HG03139 (cell line): ENCODE data around the gene THOC7.

ENCODE experiments used
- ATAC-seq: cut with Tn5 transposase; IDR thresholded peaks from one replicate; pipeline ENCODE4 v1.9.1; 2021; ENCODE audit not compliant: unreplicated experiment

THOC7 gene

GRCh38 chr3:63878394-63879060 lies 14.9 kb upstream of the THOC7 start:
- no peak for ATAC-seq

GRCh38 chr3:63877737-63878393 lies 14.3 kb upstream of the THOC7 start:
- ATAC-seq, result no peak

- no peak for ATAC-seq
Measured at GRCh38 chr3:63876260-63876659, 12.7 kb upstream of the THOC7 start.

GRCh38 chr3:63875510-63875909 lies 11.9 kb upstream of the THOC7 start:
- no peak for ATAC-seq

DNA sequence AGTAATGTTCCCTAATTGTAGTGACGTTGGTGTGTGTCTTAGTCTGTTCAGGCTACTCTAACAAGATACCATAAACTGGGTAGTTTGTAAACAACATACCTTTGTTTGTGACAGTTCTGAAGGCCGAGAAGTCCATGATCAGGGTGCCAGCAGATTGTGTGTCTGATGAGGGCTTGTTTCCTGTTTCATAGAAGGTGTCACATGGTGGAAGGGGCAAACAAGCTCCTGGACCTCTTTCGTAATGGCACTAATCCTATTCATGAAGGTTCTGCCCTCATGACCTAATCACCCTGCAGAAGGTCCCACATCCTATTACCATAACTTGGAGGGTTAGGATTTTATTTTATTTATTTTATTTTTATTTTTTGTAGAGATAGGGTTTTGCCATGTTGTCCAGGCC lies 11.2 kb upstream of the THOC7 start:
- ATAC-seq, result no peak

DNA sequence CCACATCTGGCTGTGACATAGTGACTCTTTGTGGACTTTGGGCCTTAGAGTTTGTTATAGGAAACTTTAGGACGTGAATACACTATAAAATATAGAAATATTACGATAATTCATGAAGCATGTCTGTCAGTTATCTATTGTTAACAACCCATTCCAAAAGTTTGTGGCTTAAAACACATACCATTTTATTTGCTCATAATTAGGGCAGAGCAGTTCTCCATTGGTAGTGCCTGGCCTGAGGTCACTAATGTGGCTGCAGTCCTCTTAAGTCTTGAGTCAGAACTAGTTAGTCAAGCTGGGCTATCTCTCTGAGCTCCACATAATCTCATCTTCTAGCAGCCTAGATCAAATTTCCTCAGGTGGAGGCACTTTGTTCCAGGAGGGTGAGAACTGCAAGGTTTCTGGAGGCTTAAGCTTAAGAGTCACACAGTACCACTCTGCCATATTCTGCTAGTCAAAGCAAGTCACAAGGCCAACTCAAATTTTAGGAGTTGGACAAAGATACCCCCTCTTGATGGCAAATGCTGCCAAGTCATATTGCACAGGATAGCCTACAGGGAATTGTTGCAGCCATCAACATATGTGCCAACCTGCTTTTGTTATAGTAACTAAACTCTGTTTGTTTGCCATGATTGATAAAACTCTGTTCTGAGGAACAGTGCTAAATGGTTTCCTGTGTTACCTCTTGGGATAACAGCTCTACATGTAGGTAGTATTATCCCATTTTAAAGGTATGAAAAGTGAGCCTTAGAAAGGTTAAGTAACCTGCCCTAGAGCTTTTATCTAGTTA lies 8.7 kb upstream of the THOC7 start:
- ATAC-seq, result no peak

- ATAC-seq, result no peak
Measured at GRCh38 chr3:63870615-63871005, 7.0 kb upstream of the THOC7 start.

- no peak for ATAC-seq
Measured at GRCh38 chr3:63869940-63870614, 6.5 kb upstream of the THOC7 start.

DNA sequence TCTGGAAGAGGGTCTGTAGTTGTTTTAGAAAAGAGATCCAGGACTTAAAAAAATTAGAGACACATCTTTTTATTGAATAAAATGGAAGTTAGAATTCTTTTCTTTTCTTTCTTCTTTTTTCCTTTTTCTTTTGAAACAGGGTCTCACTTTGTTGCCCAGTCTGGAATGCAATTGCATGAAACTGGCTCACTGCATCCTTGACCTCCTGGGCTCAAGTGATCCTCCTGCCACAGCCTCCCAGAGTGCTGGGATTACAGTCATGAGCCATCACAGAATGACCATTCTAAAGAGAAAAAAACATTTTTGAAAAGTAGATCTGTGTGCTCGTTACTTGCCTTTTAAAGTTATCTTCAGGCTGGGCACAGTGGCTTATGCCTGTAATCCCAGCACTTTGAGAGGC lies 3.6 kb upstream of the THOC7 start:
- ATAC-seq, result no peak

GRCh38 chr3:63864965-63865327 lies 1.3 kb upstream of the THOC7 start:
- no peak for ATAC-seq

GRCh38 chr3:63864008-63864964 lies 681 bp upstream of the THOC7 start:
- ATAC-seq, result peak; percentile 44

- ATAC-seq, result no peak
Measured at GRCh38 chr3:63862804-63863149, 828 bp downstream of the THOC7 start.

DNA sequence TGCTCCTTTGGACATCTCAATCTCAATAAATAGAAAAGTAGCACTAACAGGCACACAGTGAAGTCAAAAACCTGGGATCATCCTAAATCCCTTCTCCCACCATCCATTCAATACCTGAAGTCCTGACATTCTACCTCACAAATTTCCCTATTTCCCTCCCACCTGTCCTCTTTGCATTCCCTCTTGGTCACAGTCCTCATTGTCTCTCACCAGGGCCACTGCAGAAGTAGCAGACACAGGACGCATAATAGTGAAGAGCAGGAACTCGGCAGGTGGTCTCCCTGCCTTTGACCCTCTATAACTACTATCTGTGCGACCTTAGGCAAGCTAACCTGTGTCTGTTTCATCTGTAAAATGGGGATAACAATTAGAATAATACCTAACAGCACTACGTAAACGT lies 2.3 kb downstream of the THOC7 start:
- no peak for ATAC-seq

GRCh38 chr3:63860776-63861175 lies 2.8 kb downstream of the THOC7 start:
- no peak for ATAC-seq

DNA sequence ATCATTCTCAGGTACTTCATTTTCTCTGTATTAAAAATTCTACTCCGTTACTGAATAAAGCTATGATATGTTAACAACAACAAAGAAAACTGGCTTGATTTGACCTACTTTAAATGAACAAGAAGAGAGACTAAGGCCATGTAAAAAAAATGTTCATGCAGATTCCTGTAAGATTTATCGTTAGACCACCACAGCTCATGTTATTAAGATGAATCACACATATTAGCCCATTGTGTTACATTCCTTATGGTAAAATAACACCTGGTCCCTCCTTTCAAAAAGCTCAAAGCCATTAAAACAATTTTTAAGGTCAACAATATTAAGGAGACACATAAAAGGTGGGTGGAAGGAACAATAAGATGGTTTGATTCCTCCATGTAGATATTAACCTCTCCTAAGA lies 6.3 kb downstream of the THOC7 start:
- no peak for ATAC-seq

DNA sequence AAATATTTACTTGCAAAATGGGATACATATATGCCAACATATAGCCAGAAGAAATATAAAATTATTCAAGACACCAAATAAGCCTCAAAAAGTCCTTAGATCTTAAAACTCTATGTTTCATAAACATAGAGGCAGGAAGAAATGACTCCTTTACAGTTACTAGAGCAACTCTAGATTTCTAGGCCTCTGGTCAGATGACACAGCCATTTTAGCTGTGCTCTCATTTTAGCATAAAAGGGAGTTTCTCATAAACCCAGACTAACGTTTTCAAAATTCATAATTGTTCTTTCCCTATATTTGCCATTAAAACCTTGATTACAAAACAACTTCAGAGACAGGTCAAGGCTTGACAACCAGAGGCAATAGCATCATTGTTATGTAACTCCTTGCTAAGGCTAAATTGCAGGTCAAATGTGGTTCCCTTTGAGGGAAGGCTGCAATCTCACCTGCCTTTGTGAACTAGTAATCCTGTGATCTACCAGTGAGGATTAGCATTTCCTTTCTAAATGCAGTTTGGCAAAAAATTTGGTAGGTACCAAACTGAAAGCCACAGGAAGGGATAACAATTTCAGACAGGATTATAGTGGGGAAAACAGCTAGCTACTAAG lies 8.2 kb downstream of the THOC7 start:
- ATAC-seq, result no peak

DNA sequence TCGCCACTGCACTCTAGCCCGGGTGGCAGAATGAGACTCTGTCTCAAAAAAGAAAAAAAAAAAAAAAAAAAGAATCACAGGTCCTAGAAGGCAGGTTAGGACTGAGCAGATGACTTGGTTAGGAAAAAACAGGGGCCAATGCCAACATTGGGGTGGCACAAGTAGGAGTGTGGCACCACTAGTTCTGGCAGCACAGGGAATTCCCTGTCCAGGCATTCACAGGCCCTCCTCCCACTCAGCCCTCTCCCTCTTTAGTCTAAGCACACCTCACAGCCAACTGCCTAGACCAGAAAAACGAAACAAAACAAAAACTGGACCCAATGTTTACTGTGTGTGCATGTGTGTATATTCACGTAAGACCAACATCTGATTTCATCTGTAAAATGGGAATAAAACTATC lies 10.5 kb downstream of the THOC7 start:
- ATAC-seq, result no peak

GRCh38 chr3:63851287-63851686 lies 12.3 kb downstream of the THOC7 start:
- no peak for ATAC-seq

DNA sequence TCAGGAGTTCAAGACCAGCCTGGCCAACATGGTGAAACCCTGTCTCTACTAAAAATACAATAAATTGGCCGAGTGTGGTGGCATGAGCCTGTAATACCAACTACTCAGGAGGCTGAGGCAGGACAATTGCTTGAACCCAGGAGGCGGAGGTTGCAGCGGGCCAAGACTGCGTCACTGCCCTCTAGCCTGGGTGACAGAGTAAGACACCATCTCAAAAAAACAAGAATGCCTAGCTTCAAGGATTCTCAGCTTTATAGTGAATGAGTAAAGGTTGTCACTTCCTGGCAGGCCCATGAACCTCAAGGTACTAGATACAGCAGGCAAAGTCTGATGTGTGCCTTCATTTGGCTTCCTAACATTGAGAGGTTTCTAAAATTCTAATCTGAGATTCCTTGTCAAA lies 14.4 kb downstream of the THOC7 start:
- no peak for ATAC-seq

GRCh38 chr3:63847718-63848450 lies 15.7 kb downstream of the THOC7 start:
- no peak for ATAC-seq
